HG02938 (cell line): Measurements from ENCODE around the gene DNPEP.
"Not testable (repeated sequence)": the region's sequence is repeated elsewhere in the genome, so short reads cannot be mapped to it uniquely, and the experiment has no call there.

Experiments
- ATAC-seq: cut with Tn5 transposase; IDR thresholded peaks from one replicate; pipeline ENCODE4 v1.9.1; 2021; ENCODE audit warnings: mild to moderate bottlenecking, moderate library complexity; ENCODE audit not compliant: unreplicated experiment

DNPEP gene

DNA sequence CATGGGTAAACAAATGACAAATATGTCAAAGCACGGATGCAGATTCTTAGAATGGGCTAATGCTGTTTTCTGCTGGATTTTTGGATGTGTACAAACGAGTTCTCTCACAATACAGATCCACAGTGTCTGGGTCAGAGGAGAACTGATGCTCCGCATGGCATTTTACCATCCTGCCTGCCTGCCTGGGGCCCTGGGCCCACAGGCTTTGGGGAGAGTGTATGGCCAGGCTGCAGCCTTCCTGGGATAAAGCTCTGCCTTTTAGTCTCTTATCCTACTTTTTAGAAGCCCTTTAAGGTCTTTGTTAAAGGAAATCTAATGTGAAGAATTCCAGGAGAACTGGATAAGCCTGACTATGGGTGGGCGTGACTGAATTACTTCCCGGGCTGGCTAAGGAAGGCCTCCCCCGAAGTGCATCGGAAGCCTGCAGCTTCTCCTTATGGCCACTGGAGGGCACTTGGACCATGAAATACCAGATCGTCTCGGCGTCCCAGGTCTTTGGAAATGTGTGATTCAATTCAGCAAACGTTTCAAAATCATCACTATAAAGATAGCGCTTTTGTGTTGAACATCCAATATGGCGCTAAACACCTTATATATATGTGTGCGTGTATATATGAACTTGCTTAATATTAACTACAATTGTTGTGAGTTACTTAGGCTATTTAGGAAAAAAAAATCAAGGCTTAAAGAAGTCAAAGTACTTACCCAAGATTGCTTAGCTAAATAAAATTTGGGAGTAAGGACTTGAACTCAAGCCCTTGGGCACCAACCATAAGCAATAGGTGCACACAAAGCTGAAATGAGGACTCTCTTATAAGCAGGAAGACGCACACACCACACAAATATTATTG, 15.2 kb upstream of the DNPEP start:
- ATAC-seq = no peak

DNA sequence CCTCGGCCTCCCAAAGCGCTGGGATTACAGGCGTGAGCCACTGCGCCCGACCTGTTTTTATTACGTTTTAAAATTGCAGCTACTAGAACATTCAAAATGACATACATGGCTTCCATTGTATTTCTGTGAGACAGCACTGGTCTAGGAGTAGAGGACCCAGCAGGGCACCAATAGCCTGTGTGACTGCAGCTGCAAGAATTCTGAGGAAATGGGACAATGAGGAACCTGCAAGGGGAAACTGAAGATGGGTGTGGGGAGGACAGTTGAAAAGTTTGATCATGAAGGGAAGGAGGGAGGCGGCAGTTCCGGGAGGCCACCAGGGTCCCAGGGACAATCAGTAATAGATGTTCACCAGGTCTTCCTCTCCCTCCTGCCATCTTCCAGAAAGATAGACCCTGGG, 13.9 kb upstream of the DNPEP start:
- ATAC-seq = no peak

DNA sequence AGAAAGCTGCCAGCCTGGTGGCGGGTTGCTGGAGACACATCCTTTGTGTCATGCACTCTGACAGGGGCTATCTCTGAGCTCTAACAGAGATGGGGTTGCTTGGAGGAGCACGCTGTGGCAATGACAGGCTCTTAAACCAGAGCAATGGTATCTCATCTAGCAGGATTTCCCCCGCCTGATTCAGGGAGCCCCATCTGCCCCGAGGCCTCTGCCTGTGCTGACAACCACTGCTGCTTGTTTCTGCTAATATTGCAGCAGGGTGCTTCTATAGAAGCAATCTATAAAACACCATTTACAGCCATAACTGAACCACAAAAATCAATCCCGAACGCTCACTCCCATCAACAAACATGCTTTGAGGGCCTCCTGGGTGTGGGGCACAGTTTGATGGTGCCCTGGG, 12.8 kb upstream of the DNPEP start:
- ATAC-seq = no peak

DNA sequence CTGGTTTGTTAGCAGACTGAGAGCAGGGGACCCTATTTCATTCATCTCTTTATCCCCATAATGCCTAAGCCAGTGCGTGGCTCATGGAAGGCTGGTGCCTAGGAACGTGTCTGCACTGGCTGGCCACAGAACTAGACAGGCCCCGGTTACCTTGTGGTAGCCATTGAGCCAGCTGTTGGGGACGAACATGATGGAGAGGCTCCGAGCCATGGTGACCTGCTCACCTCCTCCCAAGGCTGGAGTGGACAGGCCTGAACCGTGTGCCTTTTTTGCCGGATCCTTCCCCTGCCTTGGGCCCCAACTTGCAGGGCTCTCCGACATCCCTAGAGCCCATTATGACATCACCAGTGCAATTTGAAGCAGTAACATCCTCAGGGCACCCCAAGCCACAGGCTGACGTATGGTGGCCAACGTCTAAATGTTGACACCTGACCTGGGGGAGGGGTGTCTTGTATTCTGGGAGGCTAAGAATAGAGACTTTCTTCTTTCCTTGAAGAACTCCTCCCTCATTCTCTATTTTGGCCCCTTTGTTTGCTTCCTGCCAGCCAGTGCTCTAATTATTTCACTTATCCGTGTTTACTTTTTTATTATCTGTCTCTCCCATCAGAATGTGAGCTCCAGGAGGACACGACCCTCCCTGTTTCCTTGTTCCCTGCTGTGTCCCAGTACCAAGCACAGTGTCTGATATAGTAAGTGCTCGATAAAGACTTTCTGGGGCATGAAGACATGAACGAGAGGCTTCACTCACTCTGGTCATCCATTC, 12.2 kb upstream of the DNPEP start:
- ATAC-seq = no peak

DNA sequence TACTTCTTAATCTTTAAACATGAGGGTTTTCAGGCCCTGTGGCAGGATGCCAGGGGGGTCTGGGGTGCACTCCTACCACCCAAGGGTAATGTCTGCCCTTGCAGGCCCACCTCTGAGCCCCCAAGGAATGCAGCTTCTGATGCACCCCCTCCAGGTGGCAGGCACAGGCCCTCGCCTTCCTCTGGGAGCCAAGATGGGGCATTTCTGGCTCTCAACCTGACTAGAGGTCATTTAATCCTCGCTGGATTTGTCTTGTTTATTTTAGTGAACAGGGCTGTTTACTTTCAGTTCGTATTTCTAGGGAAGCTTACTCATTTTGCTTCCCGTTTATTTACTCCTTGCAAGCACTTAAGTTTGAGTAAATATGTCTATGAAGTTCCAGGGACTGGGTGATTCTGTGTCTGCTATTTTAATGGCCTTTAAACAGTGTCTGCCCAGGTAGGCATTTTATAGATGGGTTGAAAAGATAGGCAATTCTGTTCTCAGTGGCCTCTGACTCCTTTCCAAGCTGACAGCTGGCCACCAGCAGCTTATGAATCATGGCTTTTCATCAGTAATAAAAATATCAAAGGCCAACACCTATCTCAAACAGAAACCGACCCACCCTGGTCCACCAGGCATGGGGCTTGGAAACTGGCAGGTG, 11.1 kb upstream of the DNPEP start:
- no peak for ATAC-seq

DNA sequence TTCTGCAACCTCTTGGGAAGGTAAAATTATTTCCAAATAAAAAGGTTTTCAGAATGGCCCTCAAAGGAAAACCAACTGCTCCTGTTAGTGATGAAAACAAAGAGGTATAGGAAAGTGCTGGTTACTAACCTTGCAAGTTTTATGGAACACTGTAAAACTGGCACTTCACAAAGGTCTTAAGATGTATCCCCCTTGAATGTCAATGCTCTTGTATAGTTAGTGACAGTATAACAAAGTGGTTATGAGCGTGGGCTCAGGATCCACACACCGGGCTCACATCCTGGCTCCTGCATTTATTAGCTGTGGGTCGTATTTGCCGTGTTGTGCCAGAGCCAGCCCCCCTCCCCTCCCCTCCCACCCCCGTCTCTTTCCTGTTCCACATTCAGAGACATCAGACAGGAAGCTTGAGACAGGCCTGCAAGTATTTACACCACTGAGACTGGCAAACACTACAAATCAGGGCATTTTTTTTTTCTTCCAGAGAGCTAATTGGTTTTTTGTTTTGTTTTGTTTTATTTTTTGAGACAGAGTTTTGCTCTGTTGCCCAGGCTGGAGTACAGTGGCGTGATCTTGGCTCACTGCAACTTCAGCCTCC, 9.2 kb upstream of the DNPEP start:
- ATAC-seq = no peak

DNA sequence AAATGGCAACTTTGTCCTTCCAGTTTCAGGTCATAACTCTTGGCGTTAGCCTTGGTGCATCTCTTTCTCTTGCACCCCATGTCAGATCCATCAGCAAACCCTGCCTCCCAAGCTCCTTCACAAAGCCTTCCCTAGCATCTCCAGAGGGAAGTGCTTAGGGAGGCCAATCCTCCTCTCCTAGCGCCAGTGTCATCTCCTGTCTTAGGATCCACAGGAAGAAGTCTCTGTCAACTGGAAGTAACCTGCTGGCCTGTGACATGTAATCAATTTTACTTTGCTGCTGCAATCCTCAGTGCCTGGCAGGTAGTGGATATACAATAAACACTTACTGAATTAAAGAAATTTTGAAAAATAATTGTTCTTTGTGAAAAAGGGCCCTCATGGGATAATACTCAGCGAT, 7.9 kb upstream of the DNPEP start:
- ATAC-seq = no peak

DNA sequence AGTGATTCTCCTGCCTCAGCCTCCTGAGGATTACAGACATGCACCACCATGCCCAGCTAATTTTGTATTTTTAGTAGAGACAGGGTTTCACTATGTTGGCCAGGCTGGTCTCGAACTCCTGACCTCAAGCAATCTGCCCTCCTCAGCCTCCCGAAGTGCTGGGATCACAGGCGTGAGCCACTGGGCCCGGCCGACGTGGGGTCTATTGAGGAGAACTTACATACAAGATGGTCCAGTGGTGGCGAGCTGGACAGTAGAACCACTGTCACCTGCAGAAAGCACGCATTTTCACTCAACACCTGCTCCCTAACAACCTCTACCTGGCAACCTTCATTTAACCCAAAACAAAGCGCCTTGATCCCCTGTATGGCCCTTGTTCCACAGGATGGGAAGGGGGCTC, 7.3 kb upstream of the DNPEP start:
- ATAC-seq = not testable (repeated sequence)

DNA sequence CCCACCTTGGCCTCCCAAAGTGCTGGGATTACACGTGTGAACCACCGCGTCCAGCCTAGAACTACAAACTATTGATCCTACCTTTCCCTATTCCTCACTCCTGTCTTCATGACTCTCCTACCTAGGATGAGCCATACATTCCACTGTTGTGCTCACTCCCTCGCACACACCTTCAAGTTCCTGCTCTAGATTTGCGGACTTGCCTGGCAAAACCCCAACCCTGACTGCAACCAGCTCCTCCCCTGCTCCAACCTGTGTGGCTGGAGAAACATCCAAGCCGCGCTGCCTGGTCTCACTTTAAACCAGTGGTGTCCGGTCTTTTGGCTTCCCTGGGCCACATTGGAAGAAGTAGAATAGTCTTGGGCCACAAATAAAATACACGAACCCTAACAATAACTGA, 5.0 kb upstream of the DNPEP start:
- ATAC-seq = no peak

DNA sequence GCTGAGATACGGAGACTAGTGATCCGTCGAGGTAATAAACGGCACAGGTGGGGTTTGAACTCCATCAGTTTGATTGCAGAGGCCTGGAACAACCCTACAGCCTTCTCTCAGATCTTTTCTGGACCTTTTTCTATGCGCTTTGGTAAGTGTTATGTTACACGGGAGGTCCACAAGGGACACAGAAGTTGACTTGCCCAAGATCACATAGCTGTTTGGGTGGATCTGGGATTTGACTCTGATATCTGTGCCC, 1.1 kb upstream of the DNPEP start:
- ATAC-seq = no peak

DNA sequence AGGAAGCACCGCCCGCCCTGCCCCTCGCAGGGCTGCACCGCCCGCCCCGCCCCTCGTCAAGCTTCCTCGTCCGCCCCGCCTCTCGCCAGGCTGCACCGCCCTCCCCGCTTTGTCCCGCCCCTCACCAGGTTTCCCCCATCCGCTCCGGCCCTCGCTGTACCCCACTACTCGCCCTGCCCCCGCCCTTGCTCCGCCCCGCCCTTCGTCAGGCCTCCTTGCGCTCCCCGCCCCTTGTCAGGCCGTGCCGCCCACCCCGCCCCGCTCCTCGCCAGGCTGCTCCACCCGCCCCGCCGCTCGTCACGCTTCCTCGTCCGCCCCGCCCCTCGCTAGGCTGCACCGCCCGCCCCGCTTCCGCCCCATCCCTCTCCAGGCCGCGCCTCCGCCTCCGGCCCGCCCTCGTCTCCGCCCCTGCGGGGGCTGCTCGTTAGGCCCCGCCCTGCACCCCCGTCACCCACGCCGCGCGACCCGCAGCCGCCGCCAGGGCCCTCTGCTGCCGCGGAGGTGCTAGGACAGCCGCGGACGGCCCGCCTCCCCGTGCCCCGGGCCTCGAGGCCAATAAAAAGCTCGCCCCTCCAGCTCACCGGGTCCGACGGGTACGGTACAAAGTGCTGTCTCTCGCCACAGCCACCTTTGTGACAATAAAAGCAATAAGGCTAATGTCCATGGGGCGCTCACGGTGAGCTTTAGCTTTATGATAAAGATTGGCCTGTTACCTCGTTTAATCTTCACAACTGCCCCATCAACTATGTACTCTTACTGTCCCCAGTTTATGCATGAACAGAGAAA, 602 bp upstream of the DNPEP start:
- ATAC-seq = peak; percentile 64

DNA sequence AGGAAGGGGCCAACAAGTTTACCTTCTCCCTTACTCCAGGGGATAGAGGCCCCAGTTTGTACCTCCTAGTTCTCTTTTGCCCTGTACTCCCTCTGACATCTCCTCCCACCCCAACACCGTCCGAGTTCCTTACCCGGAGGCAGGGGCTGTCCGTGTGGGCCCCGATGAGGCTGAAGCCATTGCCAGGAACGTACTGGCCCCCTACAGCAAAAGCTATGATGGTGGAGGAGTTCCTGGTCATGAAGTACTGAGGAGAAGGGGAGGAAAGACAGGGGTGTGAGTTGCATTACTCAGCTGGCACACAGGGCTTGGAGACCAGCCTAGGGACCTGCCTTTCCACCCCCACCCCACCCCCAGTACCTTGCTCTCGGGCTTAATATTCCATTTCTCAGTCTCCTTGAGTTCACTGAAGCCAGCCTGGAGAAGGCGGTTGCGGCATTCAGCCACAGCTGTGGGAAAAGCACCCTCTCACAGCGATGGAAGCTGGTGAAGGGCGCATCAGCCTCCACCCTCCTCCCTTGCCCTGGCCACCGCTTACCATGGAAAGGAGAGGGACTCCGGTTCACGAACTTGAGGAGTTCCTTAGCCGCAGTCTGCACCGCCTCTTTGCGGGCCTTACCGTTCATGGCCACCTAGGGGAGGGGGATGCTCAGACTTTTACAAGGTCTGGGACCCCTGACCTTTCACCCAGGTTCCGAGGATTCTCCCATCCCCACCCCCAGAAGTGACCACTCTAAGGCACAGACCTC, 1.0 kb downstream of the DNPEP start:
- no peak for ATAC-seq

DNA sequence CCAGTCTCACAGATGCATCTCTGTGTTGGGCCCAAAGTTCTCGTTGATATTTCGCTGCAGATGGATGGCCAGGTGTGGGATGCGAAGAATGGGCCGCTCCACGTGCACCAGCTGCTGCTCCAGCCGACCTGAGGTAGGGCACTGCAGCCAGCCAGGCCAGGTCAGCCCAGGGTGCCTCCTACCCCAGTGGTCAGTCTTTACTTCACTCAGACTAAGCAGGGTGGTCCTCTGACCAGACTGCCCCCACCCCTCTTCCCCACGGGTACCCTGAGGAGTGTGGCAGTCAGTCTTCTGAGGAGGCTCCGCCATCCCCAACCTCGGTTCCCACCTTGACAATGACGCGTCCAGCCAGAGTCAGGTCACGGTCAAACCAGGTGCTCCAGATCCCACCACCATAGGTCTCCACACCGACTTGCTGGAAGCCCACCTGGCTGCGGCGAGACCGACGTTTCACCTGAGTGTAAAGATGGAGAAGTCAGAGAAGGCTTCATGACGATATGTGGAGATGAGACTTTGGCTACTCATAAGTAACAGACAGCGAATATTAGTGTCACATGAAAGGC, 1.7 kb downstream of the DNPEP start:
- no peak for ATAC-seq

DNA sequence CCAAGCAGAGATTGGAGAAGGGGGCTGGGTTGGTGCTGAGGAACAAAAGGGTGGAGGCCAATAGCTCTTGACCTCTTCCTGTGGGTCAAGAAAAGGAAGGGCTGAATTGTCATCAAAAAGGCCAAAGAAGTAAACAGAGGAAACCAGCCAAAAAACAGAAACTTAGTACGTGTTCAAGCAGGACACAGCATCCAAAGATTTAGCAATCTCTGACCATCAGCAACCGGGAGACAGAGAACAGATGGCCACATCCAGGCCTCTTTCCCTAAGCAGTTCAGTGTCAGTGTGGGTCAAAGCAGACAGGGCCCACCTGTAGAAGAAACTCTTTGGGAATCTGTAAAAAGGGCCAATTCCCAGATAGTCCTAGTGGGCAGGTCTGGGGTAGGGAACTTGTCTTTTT, 2.9 kb downstream of the DNPEP start:
- ATAC-seq = no peak

DNA sequence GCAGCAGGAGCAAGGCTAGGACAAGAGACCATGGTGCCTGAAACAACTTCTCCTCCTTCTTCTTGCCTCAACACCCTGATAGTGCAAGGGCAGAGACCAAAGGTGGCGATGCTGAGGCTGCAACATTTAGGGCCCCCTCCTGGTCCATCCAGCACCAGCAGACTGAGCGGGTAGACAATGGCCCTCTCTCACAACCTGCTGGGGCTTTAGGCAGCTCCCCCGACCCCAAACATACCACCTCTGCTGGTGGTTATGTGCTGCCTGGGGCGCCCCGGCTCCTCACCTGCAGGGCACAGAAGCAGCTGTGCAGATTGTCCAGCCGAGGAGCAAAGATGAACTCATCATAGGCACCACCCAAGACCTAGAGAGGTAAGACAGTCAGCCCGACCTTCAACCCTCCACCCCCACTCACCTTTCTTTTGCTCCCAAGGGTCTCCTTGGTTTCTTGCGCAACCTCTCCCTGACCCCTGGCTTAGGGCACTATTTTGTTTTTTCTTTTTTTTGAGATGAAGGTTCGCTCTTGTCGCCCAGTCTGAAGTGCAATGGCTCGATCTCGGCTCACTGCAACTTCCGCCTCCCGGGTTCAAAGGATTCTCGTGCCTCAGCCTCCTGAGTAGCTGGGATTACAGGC, 3.5 kb downstream of the DNPEP start:
- no peak for ATAC-seq

DNA sequence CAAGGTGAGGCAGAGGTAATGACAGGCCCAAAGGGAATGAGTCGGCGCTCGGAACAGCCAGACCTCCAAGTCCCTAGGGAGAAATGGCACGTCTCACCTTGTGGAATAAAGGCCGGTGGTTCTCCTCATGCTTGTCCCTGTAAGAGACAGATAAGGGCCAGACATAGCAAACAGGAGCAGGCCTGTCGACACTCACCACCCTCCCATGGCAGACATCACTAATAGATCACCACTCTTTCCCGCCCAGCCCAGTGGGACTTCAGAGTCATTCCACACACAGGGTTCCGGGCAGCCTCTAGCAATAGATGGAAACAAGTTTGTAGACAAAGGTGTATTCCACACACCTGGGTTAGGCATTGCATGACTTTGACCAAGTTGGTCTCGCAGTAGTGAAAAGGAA, 6.3 kb downstream of the DNPEP start:
- no peak for ATAC-seq

DNA sequence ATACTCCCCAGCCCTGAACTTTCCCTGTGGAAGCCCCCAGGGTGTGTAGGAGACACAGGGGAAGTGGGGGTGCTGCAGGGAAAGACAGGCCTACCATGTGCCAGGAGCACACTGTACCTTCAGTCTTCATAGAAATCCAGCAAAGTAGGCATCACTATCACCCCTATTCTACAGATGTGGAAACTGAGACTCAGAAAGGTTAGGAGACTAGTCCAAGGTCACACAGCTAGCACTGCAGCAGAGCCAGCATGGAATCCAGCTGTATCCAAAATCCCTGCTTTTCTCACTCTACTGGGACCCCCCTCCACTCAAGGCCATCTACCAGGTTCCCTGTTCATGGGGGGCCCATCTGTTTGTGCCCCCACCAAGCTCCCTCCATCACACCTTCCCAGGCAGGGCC, 6.8 kb downstream of the DNPEP start:
- ATAC-seq = no peak

DNA sequence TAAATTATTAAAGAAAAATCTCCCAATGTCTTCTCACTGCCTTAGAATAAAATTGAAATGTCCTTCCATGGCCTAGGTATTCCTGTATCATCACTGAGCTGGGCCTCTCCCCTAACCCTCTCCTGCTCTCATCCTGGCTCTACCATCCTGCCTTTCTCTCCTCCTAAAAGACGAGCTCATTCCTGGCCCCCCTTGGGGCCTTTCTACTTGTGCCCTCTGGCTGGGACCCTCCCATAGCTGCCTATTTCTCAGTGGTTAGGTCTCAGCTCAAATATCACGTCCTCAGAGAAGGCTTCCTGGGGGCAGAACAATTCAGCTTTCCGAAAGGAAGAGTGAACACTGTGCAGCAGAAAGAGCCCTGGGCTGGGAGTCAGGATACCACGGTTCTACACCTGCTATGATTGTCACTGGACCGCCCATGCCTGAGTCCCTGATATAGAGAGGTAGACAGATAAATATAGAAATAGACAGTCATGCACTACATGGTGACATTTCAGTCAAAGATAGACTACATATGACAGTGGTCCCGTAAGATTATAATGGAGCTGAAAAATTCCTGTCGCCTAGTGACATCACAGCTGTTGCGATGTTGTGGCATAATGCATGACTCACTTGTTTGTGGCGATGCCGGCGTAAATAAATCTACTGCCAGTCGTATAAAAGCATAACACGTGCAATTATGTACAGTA, 9.4 kb downstream of the DNPEP start:
- no peak for ATAC-seq

DNA sequence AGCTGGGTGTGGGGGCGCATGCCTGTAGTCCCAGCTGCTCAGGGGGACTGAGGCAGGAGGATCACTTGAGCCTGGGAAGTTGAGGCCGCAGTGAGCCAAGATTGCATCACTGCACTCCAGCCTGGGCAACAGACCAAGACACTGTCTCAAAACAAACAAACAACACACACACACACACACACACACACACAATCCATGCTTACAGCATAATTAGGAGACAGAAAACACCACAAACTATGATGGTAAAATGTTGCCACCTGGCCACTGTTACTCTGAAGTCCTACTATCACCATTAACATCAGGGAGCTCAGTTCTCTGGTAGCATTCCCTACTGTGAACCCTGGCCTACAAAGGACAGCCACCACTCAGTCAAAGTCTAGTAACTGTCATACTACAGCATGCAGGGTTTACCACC, 18.3 kb downstream of the DNPEP start:
- no peak for ATAC-seq
